Measurements from ENCODE around the gene RNF224.

RNF224 gene

DNA sequence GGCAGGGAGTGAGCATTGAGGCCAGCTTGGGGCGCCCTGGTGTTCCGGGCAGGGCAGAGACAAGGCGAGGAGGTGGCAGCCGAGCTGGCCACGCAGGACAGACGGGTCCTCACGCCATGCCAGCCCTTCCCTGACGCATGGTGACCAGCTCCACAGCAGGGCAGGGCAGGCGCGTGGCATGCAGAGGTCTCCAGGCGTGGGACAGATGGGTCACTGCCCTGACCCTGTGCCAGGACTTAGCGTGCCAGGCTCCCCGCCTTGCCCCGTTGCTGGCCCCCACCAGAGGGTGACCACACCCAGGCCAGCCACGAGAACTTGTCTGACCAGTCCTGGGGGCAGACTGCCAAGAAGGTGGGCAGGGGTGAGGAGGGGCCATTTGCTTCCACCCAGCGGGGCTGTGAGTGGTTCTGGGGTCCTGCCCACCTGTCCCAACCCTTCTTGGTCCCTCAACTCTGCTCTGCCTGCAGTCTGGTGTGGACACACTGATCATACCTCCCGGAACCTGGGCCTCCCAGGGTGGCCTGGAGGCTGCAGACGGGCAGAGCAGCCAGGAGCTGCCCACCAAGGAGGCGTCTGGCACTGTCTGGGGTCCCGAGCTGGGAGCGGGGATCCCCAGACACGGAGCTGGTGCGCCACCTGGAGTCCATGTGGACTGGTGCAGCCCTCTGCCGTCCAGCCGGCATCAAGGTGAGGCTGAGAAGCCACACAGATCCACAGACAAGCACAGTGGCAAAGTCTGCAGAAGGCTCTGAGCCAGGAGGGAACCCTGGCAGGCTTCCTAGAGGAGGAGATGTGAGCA lies at the start of gene RNF224:
Gene RNF224, plus strand, starts transcription at position 449 of the 799 bp plus-strand sequence. CDS start 834 bp downstream, outside the sequence.
- peak; percentile 74 for DNase-seq (ENCODE audit: low read depth)

DNA sequence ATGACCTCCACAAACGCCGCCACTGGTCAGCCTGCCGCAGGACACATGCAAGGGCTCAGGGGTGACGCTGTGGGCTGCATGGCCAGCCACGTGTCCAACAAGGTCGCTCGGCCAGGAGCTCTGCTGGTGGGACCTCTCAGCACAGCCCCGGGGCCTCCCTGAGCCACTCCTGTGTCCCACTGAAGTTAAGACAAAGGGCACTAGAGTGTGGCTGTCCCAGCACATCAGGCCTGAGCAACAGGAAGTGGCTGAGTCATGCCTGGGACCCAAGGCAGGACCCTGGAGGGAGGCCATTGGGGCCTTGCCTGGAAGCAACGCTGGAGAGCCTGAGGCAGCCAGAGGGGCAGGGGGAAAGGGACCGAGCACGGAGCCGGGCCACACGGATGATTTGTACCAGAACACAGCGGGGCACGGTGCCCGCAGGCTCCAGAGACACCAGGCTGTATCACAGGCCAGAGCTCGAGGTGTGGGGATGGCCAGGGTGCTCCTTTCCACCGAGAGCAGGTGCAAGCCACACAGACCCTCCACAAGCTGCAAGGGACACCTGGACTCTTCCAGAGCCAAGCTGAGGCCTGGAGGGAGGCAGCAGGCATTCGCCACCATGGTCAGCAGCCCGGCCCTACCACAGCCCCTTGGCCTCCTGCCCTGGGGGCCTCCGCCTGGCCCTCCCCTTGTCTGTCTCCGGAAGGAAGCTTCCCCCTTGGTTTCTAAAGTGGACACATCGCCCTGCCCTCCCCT lies 48.9 kb upstream of the RNF224 start:
- DNase-seq (ENCODE audit: low read depth) = no peak

DNA sequence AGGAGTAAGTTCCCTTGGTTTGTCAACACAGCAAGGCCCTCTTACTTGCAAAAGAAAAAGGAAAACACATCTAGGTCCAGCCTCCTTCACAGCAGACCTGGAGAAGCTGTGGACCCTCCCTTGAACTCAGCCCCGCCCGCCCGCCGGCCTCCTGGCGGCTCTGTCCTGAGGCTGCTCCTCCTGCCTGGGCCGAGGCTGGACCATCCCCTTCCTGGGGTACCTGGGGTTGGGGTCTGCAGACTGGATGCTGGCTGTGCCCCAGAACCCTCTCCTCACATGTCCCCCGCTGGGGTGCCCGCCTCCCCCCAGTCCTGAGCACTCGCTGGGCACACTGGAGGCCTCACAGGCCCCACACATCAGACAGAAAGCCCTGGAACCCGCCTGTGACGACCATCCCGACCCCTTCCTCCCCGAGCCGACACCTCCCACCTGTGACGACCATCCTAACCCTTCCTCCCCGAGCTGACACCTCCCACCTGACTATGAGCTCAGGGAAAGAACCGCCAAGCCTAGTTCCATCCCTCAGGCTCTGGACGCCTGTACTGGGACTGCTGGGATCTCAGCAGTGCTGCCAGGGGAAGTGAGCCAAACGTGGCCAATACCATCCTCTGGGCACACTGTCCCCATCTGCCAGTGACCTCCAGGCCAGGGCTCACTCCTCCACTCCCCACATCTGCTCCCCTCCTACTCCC lies 48.2 kb upstream of the RNF224 start:
- DNase-seq (ENCODE audit: low read depth) = no peak

DNA sequence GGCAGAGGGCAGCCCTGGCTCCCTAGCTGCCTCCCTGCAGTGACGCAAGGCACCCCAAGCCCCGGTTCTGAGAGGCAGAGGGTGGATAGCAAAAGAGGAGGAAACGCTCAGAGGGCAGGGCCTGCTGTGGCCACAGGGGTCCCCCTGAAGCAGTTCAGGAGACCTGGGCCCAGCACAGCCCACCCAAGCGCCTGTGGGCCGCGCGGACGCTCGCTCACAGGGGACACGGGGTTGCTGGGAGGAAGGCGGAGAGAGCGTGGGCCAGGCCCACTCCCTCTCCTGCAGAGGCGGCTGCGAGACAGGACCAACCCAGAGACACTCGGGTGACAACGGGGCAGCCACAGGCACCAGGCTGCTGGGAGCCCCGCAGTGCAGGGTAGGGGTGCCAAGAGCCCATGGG lies 47.5 kb upstream of the RNF224 start:
- no peak for DNase-seq (ENCODE audit: low read depth)

DNA sequence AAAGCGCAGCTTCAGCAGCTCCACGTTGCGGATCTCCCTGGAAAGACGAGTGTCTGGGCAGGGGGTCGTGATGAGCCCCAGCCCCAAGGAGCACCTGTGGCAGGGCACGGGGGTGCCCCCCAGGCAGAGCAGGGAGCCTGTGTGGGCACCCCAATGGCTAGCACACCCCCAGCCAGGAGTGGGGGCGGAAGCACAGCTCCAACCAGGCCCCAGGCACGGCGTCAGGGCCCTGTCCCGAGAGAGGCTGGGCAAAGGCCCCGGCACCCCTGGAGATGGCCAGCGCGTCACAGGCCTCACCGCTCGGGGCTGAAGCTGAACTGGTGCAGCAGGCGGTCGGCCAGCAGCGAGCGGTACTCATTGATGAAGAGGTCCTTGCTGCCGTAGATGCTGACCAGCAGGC lies 46.8 kb upstream of the RNF224 start:
- no peak for DNase-seq (ENCODE audit: low read depth)

GRCh38 chr9:137181680-137182079 lies 45.6 kb upstream of the RNF224 start:
- DNase-seq (ENCODE audit: low read depth) = no peak

DNA sequence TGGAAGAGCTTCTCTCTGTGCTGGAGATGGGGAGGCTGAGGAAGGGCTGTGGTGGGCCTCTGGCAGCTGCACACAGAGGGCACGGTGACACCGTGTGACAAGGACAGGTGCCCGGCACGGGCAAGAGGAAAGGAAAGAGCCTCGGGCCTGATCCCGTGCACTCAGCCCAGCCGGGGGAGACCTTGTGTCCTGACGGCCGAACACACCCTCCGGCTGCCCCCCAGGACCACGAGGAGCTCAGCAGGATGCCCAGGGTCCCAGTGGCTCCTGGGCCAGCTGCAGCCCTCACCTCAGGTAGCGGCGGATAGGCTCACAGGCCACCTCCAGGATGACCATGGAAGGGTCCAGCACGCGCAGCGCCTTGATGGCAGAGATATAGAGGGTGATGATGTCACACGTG lies 44.5 kb upstream of the RNF224 start:
- no peak for DNase-seq (ENCODE audit: low read depth)

DNA sequence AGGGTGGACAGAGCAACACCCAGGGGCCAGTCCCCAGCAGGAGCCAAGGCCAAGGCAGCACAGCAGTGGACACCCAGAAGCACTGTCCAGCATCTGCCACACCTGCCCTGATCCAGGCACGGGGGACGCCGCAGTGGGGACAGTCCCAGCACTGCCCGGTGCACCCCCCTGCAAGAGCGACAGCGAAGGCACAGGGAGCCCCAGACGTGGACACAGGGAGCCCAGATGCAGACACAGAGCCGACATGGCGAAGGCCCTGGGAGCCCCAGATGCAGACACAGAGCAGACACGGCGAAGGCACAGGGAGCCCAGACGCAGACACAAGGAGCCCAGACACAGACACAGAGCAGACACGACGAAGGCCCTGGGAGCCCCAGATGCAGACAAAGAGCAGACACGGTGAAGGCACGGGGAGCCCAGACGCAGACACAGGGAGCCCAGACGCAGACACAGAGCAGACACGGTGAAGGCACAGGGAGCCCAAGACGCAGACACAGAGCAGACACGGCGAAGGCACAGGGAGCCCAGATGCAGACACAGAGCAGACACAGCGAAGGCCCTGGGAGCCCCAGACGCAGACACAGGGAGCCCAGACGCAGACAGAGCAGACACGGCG lies 43.2 kb upstream of the RNF224 start:
- DNase-seq (ENCODE audit: low read depth) = no peak

GRCh38 chr9:137184881-137185660 lies 42.2 kb upstream of the RNF224 start:
- DNase-seq (ENCODE audit: low read depth) = no peak

DNA sequence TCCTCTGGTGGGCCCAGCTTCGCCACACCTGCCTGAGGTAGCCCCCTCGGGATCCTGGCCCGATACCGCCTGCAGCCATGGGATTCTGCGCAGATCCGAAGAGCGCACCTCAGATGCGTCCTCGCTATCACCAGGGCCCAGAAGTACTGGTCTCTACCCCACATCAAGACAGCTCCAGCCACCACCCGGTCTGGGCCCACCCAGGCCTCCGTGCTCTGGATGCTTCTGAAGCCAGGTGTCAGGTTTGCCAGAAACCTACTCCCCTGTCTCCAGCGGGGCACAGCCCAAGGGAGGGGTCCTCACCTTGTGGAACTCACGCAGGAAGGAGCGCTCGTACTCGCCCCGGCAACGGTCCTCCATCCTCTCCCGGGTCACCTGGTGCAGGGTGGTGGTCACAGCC lies 41.4 kb upstream of the RNF224 start:
- no peak for DNase-seq (ENCODE audit: low read depth)

- DNase-seq (ENCODE audit: low read depth) = no peak
Observed at GRCh38 chr9:137186385-137186784, 40.9 kb upstream of the RNF224 start.

DNA sequence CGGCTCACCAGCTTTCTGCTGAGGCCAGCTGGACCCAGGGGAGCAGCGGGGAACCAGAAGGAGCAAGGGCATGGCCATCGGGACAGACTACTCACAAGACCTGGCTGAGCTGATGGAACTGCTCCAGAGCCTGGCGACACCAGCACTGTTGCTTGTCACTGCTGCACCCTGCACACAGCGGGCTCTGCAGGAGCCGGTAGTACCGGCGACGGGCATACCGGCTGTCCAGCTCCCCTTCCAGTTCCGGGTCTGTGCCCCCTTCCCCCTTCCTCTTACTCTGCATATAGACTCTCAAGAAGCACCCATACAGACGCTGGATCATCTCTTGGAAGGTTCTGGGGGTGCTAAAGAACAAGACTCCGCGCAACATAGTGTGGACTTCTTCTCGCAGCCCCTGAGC lies 39.9 kb upstream of the RNF224 start:
- no peak for DNase-seq (ENCODE audit: low read depth)

DNA sequence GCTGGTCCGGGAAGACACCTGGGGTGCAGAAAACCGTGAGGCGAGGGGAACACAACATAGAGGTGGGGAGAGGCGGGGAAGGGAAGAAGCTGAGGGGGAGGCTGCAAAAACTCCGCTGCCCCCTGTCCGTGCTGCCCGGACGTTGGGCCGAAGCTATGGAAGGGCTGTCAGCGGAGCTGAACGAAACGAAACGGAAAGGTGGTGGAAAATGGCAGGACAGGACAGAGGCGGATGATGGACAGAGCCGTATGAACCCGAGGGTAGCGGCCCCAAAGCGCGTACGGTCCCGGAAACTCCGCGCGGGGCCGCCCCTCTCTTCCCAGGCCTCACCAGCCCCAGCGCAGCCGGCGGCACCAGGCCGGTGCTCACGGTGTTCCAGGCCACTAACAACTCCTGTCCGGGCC lies 39.2 kb upstream of the RNF224 start:
- no peak for DNase-seq (ENCODE audit: low read depth)

- peak; percentile 93 for DNase-seq (ENCODE audit: low read depth)
Observed at GRCh38 chr9:137188490-137189296, 38.6 kb upstream of the RNF224 start, which contains the start of the genes ANAPC2 and SSNA1. ANAPC2 (minus strand) TSS chr9:137188560; CDS start chr9:137188532, 28 bp downstream. SSNA1 (plus strand) TSS chr9:137188676; CDS start chr9:137188727, 51 bp downstream.

GRCh38 chr9:137189297-137190295 lies 37.7 kb upstream of the RNF224 start:
- DNase-seq (ENCODE audit: low read depth) = no peak

GRCh38 chr9:137190315-137190856 lies 36.9 kb upstream of the RNF224 start:
- no peak for DNase-seq (ENCODE audit: low read depth)

DNA sequence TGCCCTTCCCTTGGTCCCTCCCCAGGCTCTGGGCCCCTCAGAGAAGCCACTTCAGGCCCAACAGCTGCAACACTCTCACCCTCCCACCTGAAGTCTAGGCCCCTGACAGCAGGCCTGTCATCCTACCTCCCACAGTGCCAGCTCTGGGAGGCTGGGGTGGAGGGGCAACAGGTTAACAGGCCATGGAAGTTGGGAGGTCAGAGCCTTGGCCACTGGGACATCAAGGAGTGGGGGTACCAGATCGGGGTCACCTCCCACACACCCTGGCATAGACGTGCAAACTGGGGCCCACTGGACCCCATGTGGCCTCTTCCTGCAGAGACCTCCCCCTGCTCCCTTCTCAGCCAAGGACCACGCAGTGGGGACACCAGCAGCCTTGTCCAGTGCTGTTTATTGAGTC lies 36.1 kb upstream of the RNF224 start:
- no peak for DNase-seq (ENCODE audit: low read depth)

GRCh38 chr9:137191691-137192447 lies 35.4 kb upstream of the RNF224 start:
- DNase-seq (ENCODE audit: low read depth) = no peak
